ENCODE data around the gene IL4R. TPM values are rescaled to one million over a fixed set of nuclear protein-coding genes. Genes with fewer than 3 reads are reported as not detected.

IL4R gene
- total and polyA plus RNA-seq, 2 of the 13 experiments (the other 11 are each of a cell fraction or from before 2014, with no cell fraction given): 15.9 to 49.6 TPM

GRCh38 chr16:27408012-27408601 is 94.3 kb downstream of the IL4R start (continued):
- TF ChIP-seq NFAT5 (CRISPR knock-in tag; IDR thresholded peaks at IDR 0.05): no peak
- TF ChIP-seq SKIL (CRISPR knock-in tag; IDR thresholded peaks at IDR 0.05; ENCODE audit: borderline replicate concordance): no peak
- TF ChIP-seq TAF1 (CRISPR knock-in tag; IDR thresholded peaks at IDR 0.05): no peak
- TF ChIP-seq FOXM1 (CRISPR knock-in tag; IDR thresholded peaks at IDR 0.05): no peak
- no peak for TF ChIP-seq ZNF33B (CRISPR knock-in tag; IDR thresholded peaks at IDR 0.05)
- no peak for TF ChIP-seq CTCF (CRISPR knock-in tag; IDR thresholded peaks at IDR 0.05)
- peak; percentile 38; the same call in 1 of the 2 replicates for TF ChIP-seq MIXL1 (CRISPR knock-in tag; IDR thresholded peaks at IDR 0.05)
- no peak for TF ChIP-seq SALL2 (CRISPR knock-in tag; IDR thresholded peaks at IDR 0.05)
- TF ChIP-seq ZNF619 (CRISPR knock-in tag; IDR thresholded peaks at IDR 0.05): no peak
- no peak for TF ChIP-seq TFAP4 (IDR thresholded peaks at IDR 0.05; ENCODE audit: borderline replicate concordance, low read depth)
- TF ChIP-seq TARDBP (CRISPR knock-in tag; IDR thresholded peaks at IDR 0.05): peak; percentile 16; the same call in 1 of the 2 replicates
- no peak for TF ChIP-seq GTF3A (CRISPR knock-in tag; conservative IDR thresholded peaks at IDR 0.05)
- TF ChIP-seq AHDC1 (CRISPR knock-in tag; IDR thresholded peaks at IDR 0.05; ENCODE audit: borderline replicate concordance): peak; percentile 54; the same call in 1 of the 2 replicates

Measured in HepG2 (cell line).